Liver (tissue), 5 donors: ENCODE results near the gene REPS1. TPM values are rescaled to one million over a fixed set of nuclear protein-coding genes. Genes with fewer than 3 reads are reported as not detected.

Experiments
- polyA plus RNA-seq, 2 donors: library from polyadenylated mRNA; stranded (reverse) in 1 of 2; unstranded in 1 of 2; fragments of 200-250 nt in 1 of 2; fragments of >200 nt in 1 of 2; fragmentation: Nextera tagmentation in 1 of 2; extraction: Ambion mirVana in 1 of 2; gene quantifications; one replicate each; pipeline versions ENCODE4 v1.2.1 to v1.2.3, GENCODE V29; 2013 to 2015
- total RNA-seq, 2 donors: library from RNA; depleted of rRNA; stranded (reverse); fragments of >200 nt; gene quantifications; one replicate each; pipeline ENCODE4 v1.2.3, GENCODE V29; 2014
- TF ChIP-seq, protein P1 (sequence below): IDR thresholded peaks from 2 replicates; pipeline ENCODE4 v1.6.1; 2016; ENCODE audit warnings: antibody characterized with exemption, mild to moderate bottlenecking
- donor health status: healthy.
- donor health status: healthy.
- donor health status: healthy.

Gene REPS1
- total and polyA plus RNA-seq, 4 donors: 12.3 to 46.4 (median 21.1) TPM

- TF ChIP-seq, protein P1, sequence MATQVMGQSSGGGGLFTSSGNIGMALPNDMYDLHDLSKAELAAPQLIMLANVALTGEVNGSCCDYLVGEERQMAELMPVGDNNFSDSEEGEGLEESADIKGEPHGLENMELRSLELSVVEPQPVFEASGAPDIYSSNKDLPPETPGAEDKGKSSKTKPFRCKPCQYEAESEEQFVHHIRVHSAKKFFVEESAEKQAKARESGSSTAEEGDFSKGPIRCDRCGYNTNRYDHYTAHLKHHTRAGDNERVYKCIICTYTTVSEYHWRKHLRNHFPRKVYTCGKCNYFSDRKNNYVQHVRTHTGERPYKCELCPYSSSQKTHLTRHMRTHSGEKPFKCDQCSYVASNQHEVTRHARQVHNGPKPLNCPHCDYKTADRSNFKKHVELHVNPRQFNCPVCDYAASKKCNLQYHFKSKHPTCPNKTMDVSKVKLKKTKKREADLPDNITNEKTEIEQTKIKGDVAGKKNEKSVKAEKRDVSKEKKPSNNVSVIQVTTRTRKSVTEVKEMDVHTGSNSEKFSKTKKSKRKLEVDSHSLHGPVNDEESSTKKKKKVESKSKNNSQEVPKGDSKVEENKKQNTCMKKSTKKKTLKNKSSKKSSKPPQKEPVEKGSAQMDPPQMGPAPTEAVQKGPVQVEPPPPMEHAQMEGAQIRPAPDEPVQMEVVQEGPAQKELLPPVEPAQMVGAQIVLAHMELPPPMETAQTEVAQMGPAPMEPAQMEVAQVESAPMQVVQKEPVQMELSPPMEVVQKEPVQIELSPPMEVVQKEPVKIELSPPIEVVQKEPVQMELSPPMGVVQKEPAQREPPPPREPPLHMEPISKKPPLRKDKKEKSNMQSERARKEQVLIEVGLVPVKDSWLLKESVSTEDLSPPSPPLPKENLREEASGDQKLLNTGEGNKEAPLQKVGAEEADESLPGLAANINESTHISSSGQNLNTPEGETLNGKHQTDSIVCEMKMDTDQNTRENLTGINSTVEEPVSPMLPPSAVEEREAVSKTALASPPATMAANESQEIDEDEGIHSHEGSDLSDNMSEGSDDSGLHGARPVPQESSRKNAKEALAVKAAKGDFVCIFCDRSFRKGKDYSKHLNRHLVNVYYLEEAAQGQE: no peak
Observed at GRCh38 chr6:138856654-138857053, 131.4 kb downstream of the REPS1 start (continued).

Other genes with a start within 250 kb of the REPS1 start
- gene CCDC28A, start 214.5 kb downstream of the REPS1 start, total RNA-seq: 10 to 100 TPM; 11.9 to 13.4 TPM
- gene CCDC28A, start 214.5 kb downstream of the REPS1 start, polyA plus RNA-seq: 10 to 100 TPM; 18.7 to 20.3 TPM
- gene ECT2L, start 192.2 kb downstream of the REPS1 start, total RNA-seq: under 1 TPM in 1 of 2 donors, not detected in 1; under 0.01 TPM
- gene ECT2L, start 192.2 kb downstream of the REPS1 start, polyA plus RNA-seq: under 1 TPM in 1 of 2 donors, not detected in 1; 0.32 TPM
- 10 to 100 TPM; 14.2 to 18.6 TPM for gene ABRACL, start 40.5 kb upstream of the REPS1 start, total RNA-seq
- 10 to 100 TPM; 35.0 to 66.3 TPM for gene ABRACL, start 40.5 kb upstream of the REPS1 start, polyA plus RNA-seq
- gene HECA, start 146.8 kb upstream of the REPS1 start, total RNA-seq: 10 to 100 TPM in 1 of 2 donors, 1 to 10 TPM in 1; 9.0 to 11.1 TPM
- 1 to 10 TPM; 2.3 to 2.8 TPM for gene HECA, start 146.8 kb upstream of the REPS1 start, polyA plus RNA-seq